Neural progenitor cell (in vitro differentiated cells): Measurements from ENCODE around the gene PADI2.

Experiments used
- EZH2 ChIP-seq: fragments of 200-600 bp; sonication (generic); IDR thresholded peaks from 2 replicates; pipeline ENCODE4 v1.6.1; 2017; ENCODE audit warnings: antibody characterized with exemption, mild to moderate bottlenecking, moderate library complexity
- EZH2phosphoT487 ChIP-seq: fragments of 200-600 bp; sonication (generic); IDR thresholded peaks from 2 replicates; pipeline ENCODE4 v1.6.1; 2017; ENCODE audit warnings: antibody characterized with exemption
- TF ChIP-seq, protein P1 (sequence below): fragments of 200-600 bp; sonication (generic); IDR thresholded peaks from 2 replicates; pipeline ENCODE4 v1.5.1; 2017; ENCODE audit warnings: antibody characterized with exemption, mild to moderate bottlenecking

DNA sequence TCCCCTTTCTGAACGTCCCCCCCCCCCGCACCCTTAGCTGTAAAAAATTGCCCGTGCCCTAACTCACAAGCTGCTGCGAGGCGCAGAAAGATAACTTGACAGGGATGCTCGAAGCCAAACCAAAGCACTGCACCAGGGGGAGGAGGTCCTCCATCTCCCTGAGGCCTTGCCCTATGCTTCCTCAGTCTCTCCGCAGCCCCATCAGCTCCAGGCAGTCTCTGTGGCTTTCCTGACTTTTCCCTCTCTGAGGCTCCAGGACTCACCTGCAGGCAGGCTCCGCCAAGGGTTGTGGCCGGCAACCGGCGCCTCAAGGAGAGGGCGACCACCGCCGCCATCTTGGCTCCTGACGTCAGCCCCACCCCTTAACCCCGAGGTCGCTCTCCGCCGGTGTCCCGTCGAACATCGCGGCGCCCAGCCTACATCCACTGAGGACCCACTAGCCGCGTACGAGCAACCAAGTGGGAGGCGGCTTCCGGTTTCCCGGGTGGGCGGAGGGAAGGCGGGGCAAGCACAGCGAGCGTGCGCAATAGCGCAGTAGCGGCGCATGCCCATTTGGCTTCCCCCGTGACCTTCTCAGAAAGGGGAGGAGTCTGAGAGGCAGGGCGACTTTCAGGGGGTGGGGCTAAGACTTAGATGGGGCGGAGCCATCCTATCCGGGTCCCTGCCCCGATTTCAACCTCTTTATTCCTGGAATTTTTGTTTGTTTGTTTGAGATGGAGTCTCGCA lies 65.4 kb downstream of the PADI2 start, which contains the start of gene SDHB:
- no peak for TF ChIP-seq EZH2phosphoT487
- no peak for TF ChIP-seq EZH2
- TF ChIP-seq, protein P1, sequence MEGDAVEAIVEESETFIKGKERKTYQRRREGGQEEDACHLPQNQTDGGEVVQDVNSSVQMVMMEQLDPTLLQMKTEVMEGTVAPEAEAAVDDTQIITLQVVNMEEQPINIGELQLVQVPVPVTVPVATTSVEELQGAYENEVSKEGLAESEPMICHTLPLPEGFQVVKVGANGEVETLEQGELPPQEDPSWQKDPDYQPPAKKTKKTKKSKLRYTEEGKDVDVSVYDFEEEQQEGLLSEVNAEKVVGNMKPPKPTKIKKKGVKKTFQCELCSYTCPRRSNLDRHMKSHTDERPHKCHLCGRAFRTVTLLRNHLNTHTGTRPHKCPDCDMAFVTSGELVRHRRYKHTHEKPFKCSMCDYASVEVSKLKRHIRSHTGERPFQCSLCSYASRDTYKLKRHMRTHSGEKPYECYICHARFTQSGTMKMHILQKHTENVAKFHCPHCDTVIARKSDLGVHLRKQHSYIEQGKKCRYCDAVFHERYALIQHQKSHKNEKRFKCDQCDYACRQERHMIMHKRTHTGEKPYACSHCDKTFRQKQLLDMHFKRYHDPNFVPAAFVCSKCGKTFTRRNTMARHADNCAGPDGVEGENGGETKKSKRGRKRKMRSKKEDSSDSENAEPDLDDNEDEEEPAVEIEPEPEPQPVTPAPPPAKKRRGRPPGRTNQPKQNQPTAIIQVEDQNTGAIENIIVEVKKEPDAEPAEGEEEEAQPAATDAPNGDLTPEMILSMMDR: no peak
